ENCODE results near the gene CFAP46. TPM values are rescaled to one million over a fixed set of nuclear protein-coding genes. Genes with fewer than 3 reads are reported as not detected.

CFAP46 gene
- total RNA-seq, 1 donor from 2014 or later: 4.4 TPM

DNA sequence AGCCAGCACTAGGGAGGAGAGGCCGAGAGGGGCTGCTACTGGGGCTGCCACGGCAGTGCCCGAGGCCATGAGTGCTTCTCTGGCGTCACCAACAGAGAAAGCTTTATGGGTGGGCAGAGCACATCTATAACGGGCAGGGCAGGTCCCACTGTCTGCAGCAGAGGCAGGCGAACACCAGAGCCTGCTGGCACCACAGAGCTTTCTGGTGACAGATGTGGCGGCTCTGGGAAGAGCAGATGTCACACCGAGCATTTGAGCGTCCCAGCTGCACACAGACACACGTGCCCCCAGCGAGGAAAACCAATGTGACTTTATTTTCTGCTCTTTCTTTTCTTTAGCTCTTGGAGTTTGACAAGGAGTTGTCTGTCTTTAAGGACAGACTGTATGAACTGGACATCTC is 176.9 kb downstream of the CFAP46 start:
- Mint-ChIP-seq H3K4me1 (no peaks in the 10 kb centered on the region), H3K9me3 (peaks cover 2% of the 10 kb centered on the region), H3K27me3 (ENCODE audit: low read depth) (peaks cover 14% of the 10 kb centered on the region), H3K4me3 (no peak overlapping the region), H3K27ac (ENCODE audit: unreplicated experiment) (no peak overlapping the region), H3K36me3 (ENCODE audit: low read depth) (peaks cover 24% of the 10 kb centered on the region)
- no peak for DNase-seq (ENCODE audit: low read depth, low spot score)
- no peak for TF ChIP-seq CTCF (conservative IDR thresholded peaks at IDR 0.05)

DNA sequence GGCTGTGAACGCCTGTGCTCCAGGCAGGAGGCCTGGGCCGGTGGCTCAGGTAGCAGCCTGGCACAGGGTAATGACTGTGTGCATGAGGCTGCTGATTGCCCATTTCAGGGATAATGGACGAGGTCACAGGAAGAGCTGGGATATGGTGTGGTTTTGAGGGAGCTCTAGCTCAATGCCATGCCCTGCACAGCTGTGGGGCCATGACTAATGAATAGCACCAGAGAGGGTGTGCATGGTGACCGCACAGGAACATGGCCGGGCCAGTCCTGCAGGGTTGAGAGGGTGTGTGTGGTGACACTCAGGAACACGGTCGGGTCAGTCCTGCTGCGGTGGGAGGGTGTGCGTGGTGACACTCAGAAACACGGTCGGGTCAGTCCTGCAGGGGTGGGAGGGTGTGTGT is 178.3 kb downstream of the CFAP46 start:
- Mint-ChIP-seq H3K4me3 (no peak overlapping the region), H3K9me3 (peaks cover 2% of the 10 kb centered on the region), H3K27me3 (ENCODE audit: low read depth) (peaks cover 14% of the 10 kb centered on the region), H3K27ac (ENCODE audit: unreplicated experiment) (peak overlapping the region; percentile 57), H3K36me3 (ENCODE audit: low read depth) (peaks cover 22% of the 10 kb centered on the region), H3K4me1 (no peaks in the 10 kb centered on the region)
- DNase-seq (ENCODE audit: low read depth, low spot score): no peak
- TF ChIP-seq CTCF (conservative IDR thresholded peaks at IDR 0.05): no peak

DNA sequence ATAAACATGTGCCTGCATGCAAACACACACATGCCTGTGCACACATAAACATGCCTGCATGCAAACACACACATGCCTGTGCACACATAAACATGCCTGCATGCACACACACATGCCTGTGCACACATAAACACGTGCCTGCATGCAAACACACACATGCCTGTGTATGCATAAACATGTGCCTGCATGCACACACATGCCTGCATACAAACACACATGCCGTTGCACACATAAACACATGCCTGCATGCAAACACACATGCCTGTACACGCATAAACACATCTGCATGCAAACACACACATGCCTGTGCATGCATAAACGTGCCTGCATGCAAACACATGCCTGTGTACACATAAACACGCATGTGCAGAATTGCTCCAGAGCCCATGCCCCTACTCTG is 178.8 kb downstream of the CFAP46 start:
- H3K36me3 Mint-ChIP-seq (ENCODE audit: low read depth): peaks cover 19% of the 10 kb centered on the region
- peaks cover 11% of the 10 kb centered on the region for H3K27me3 Mint-ChIP-seq (ENCODE audit: low read depth)
- no peak overlapping the region for H3K4me3 Mint-ChIP-seq
- no peak overlapping the region for H3K27ac Mint-ChIP-seq (ENCODE audit: unreplicated experiment)
- no peaks in the 10 kb centered on the region for H3K4me1 Mint-ChIP-seq
- TF ChIP-seq CTCF (conservative IDR thresholded peaks at IDR 0.05): no peak
- peaks cover 2% of the 10 kb centered on the region for H3K9me3 Mint-ChIP-seq
- no peak for DNase-seq (ENCODE audit: low read depth, low spot score)

GRCh38 chr10:132762267-132762666 is 180.1 kb downstream of the CFAP46 start:
- H3K36me3 Mint-ChIP-seq (ENCODE audit: low read depth): peaks cover 17% of the 10 kb centered on the region
- H3K9me3 Mint-ChIP-seq: peaks cover 2% of the 10 kb centered on the region
- no peak for DNase-seq (ENCODE audit: low read depth, low spot score)
- no peak for TF ChIP-seq CTCF (conservative IDR thresholded peaks at IDR 0.05)
- no peaks in the 10 kb centered on the region for H3K4me1 Mint-ChIP-seq
- no peak overlapping the region for H3K27ac Mint-ChIP-seq (ENCODE audit: unreplicated experiment)
- peaks cover 11% of the 10 kb centered on the region for H3K27me3 Mint-ChIP-seq (ENCODE audit: low read depth)
- H3K4me3 Mint-ChIP-seq: no peak overlapping the region

DNA sequence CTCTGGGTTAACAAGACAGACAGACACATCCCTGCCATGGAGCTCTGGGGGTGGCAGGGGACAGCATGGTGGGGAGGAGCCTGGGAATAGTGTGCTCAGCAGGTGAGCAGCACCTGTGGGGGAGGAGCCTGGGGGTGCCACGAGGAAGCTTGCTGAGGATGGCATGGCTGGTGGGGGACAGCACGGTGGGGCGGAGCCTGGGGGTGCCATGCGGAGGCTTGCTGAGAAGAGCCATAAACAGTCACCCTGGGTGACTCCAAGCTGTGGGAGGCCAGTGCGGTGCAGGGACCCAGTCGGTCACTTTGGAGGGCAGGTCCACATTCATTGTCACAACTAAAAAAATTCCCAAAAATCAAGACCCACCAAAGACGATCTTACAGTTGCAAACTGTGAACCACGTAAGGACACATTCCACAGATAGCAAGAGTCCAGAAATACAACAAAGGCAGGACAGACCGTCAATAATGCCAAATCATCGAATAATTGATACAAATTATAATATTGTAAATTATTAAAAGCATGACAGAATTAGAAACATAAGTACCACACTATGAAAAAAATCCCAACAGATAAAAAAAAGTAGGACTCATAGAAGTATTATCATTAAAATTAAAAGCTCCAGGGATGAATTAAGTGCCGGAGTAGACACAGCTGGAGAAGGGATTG is 180.8 kb downstream of the CFAP46 start:
- peaks cover 2% of the 10 kb centered on the region for H3K9me3 Mint-ChIP-seq
- peaks cover 21% of the 10 kb centered on the region for H3K36me3 Mint-ChIP-seq (ENCODE audit: low read depth)
- H3K27ac Mint-ChIP-seq (ENCODE audit: unreplicated experiment): no peak overlapping the region
- H3K27me3 Mint-ChIP-seq (ENCODE audit: low read depth): peaks cover 10% of the 10 kb centered on the region
- no peaks in the 10 kb centered on the region for H3K4me1 Mint-ChIP-seq
- no peak for TF ChIP-seq CTCF (conservative IDR thresholded peaks at IDR 0.05)
- H3K4me3 Mint-ChIP-seq: no peak overlapping the region
- DNase-seq (ENCODE audit: low read depth, low spot score): no peak

Data from neural crest cell (in vitro differentiated cells).